Measurements from ENCODE around the gene GOLGA6L9. TPM values are rescaled to one million over a fixed set of nuclear protein-coding genes. Genes with fewer than 3 reads are reported as not detected.
"Not testable (repeated sequence)": the region's sequence is repeated elsewhere in the genome, so short reads cannot be mapped to it uniquely, and the experiment has no call there.

Gene GOLGA6L9, protein sequence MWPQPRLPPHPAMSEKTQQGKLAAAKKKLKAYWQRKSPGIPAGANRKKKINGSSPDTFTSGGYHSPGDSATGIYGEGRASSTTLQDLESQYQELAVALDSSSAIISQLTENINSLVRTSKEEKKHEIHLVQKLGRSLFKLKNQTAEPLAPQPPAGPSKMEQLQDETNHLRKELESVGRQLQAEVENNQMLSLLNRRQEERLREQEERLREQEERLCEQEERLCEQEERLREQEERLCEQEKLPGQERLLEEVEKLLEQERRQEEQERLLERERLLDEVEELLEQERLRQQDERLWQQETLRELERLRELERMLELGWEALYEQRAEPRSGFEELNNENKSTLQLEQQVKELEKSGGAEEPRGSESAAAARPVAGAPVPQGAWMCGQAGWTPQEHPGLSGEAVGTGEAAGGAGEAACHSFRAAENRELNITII
- polyA plus RNA-seq (2012; ENCODE audit: missing spikeins): 4.3 TPM

DNA sequence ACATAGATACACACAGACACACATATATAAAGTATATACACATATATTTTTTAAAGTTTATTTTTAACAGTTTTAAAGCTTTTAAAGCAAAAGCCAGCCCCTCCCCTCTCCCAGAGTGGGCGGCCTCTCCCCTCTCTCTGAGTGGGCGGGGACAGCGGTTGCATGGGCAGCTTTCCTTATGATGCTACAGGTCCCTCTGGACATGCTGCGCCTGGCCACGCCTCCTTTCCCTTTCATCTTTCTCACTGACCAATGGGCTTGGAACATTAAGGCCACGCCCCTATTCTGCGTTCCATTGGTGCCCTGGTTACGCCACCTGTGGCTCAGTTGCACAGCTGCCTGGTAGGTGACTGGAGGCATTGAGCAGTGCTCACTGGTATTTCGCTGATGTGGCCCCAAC, at the start of gene GOLGA6L9:
TSS of gene GOLGA6L9 (plus strand) at position 124 of the 400 bp plus-strand sequence. CDS start at position 388, 264 bp downstream.
- DNase-seq (ENCODE audit: insufficient read length); FAIRE-seq: not testable (repeated sequence)

DNA sequence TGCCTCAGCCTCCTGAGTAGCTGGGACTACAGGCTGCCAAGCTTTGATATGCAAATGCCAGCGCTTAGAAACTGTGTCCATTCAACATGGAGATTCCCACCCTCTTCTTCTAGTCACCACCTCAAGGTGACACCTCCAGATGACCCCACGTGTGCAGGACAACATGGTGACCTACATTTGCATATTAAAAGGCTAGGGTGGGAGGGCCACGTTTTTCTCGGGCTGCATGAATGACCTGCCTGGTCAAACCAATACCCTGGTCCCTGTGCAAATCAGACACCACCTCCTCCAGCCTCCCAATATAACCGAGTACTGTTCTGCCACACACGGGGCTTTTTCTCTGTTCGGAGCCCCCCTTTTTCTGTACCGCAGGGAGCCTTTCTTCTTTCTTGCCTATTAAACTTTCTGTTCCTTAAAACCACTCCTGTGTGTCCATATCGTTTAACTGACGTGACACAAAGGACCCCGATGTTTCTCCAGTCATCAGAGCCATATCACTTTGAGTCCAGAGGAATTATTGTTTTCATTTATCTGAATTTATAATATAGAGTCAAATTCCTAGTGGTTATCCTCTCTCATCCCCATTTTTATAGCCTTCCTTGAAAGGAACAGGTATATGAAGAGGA, 48.2 kb upstream of the GOLGA6L9 start:
- DNase-seq (ENCODE audit: insufficient read length); FAIRE-seq: not testable (repeated sequence)

DNA sequence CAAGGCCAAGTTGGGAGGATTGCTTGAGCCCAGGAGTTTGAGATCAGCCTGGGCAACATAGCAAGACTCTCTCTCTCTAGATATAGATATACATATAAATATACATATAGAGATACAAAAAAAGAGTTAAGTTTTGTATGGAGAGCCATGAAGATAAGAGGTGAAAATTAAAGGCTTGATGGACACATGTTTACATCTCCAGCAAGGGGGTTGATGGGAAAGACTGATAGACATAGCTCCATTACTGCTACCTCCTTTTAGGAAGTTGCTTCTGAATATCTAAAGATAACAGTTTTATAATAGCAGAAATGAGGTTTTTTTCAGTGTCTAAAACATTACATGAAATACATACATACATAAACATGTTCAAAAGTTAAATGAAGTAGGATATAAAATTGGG, 42.4 kb upstream of the GOLGA6L9 start:
- not testable (repeated sequence) for FAIRE-seq; DNase-seq (ENCODE audit: insufficient read length)

DNA sequence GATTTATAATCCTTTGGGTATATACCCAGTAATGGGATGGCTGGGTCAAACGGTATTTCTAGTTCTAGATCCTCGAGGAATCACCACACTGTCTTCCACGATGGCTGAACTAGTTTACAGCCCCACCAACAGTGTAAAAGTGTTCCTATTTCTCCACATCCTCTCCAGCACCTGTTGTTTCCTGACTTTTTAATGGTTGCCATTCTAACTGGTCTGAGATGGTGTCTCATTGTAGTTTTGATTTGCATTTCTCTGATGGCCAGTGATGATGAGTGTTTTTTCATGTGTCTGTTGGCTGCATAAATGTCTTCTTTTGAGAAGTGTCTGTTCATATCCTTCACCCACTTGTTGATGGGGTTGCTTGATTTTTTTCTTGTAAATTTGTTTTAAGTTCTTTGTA, 39.5 kb upstream of the GOLGA6L9 start:
- not testable (repeated sequence) for DNase-seq (ENCODE audit: insufficient read length); FAIRE-seq

DNA sequence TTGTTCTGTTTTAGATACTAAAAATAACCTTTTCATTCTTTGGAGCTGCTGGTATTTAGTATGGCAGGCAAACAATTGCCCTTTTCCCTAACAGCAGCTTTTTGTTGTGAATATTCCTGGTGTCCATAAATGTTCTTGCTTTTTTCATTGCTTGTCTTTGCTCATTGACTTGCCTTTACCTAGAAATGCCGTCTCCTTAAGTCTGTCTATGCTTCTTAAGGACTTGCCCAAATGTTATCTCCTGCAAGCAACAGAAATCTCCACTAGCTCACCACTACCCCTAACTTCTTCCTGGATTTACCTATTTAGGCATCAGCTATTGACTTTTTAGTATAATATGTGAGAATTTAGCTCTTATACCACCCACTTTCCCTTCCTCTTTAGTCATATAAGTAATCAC, 37.5 kb upstream of the GOLGA6L9 start:
- DNase-seq (ENCODE audit: insufficient read length); FAIRE-seq: not testable (repeated sequence)

DNA sequence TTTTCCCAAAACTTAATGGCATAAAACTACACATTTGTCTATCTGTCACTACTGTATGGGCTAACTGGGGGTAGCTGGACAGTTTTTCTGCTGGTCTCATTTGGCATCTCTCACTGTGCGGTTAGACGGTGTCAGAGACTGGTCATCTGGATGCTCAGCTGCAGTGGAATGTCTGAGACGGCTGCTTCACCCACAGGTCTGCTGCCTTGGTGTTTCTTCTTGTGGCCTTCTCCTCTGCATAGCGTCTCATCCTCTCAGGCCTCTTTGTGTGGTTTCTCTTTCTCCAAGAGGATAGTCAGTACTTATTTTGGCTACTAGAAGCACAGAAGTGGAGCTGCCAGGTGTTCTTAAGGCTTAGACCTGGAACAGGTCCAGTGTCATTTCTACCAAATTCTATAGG, 35.9 kb upstream of the GOLGA6L9 start:
- DNase-seq (ENCODE audit: insufficient read length): no peak
- no peak for FAIRE-seq
- TF ChIP-seq POLR2AphosphoS5 (IDR thresholded peaks at IDR 0.05; ENCODE audit: low read depth, low read length) (no peak), TAF1 (IDR thresholded peaks at IDR 0.05; ENCODE audit: borderline replicate concordance, low read depth, low read length) (no peak), POLR2A (IDR thresholded peaks at IDR 0.05; ENCODE audit: low read depth, low read length) (no peak)

DNA sequence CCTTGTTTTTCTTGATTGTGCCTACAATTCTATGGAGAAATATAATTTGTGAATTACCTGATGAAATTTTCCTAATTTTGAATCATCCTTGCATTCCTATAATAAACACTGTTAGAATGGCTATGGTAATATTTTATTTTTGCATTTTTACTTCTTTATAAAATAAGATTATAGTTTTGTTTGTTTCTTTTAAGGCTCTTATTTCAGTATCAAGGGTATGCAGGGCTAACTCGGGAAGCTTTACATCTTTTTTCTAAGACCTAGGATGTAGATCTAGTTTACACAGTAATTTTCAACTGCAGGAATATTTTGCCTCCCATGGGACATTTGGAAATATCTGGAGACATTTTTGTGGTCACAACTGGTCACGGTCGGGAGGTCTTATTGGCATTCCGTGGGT, 33.8 kb upstream of the GOLGA6L9 start:
- not testable (repeated sequence) for FAIRE-seq; DNase-seq (ENCODE audit: insufficient read length)

DNA sequence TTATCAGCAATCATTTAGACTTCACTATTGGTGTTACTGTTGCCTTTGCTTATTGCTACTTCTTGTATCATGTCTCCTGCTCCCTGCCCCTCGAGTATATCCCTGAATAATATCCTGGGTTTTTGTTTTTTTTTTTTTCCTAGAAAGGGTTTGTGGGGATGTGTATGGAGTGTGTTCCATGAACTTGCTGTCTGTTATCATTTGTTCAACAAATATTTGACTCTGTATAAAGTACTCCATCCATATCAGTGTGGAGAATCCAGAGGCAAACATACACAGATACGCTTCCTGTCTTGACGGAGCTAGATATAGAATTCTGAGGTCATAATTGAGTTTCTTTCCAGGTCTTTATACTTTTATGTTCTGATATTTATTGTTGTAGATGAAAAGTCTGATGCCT, 31.8 kb upstream of the GOLGA6L9 start:
- no peak for TF ChIP-seq POLR2A (IDR thresholded peaks at IDR 0.05; ENCODE audit: low read depth, low read length)
- no peak for TF ChIP-seq TAF1 (IDR thresholded peaks at IDR 0.05; ENCODE audit: borderline replicate concordance, low read depth, low read length)
- TF ChIP-seq POLR2AphosphoS5 (IDR thresholded peaks at IDR 0.05; ENCODE audit: low read depth, low read length): no peak
- FAIRE-seq: no peak
- DNase-seq (ENCODE audit: insufficient read length): no peak

DNA sequence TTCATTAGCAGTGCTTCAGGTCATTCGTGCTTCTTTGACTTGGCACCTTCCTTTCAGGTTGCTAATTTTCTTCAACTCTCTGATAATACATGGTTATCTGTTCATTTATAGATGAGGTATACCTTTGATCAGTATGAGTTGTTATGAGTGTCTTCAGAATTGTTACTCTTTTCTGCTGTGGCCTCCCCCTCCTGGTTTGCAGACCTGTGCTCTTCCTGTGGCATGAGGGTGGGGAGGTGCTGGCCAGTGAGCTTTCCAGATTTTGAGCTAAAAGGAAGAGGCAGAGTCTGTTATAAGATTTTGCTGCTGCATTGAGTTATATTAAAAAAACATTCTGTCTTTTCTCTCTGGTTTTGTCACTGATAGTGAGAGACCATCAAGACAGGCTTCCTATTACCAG, 30.8 kb upstream of the GOLGA6L9 start:
- no peak for FAIRE-seq
- no peak for TF ChIP-seq POLR2AphosphoS5 (IDR thresholded peaks at IDR 0.05; ENCODE audit: low read depth, low read length)
- TF ChIP-seq TAF1 (IDR thresholded peaks at IDR 0.05; ENCODE audit: borderline replicate concordance, low read depth, low read length): no peak
- no peak for TF ChIP-seq POLR2A (IDR thresholded peaks at IDR 0.05; ENCODE audit: low read depth, low read length)
- no peak for DNase-seq (ENCODE audit: insufficient read length)

DNA sequence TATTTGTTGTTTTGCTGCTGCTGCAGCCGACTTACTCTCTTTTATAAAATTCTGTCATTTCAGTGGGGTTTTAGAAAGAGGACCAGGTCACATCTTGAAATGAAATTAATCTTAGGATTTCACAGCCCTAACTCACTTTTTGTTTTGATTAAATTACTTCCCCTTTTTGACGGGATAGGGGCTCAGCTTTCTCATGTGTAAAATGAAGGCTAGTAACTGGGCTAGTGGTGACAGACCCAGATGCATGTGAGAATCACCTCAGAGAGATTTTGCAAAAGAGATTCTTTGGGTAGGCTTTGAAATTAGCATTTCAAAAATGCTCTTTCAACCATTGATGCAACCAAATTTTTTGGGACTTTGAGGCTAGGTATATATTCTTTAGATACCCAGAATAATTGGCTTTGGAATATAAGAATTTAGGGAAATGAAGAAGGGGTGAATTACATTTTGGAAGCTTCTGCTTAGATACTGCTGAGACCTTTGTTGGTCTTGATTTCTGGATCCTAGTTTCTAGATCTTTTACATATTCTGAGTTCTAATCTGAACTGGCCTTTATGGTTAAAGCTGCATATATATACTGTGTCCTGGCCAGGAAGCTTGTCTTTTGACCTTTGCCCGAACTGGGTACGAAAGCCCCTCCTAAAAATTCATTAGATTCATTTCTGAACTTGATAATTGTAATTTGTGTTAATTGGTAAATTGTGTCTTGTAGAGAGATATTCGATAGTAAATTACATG, 30.1 kb upstream of the GOLGA6L9 start:
- not testable (repeated sequence) for DNase-seq (ENCODE audit: insufficient read length); FAIRE-seq

DNA sequence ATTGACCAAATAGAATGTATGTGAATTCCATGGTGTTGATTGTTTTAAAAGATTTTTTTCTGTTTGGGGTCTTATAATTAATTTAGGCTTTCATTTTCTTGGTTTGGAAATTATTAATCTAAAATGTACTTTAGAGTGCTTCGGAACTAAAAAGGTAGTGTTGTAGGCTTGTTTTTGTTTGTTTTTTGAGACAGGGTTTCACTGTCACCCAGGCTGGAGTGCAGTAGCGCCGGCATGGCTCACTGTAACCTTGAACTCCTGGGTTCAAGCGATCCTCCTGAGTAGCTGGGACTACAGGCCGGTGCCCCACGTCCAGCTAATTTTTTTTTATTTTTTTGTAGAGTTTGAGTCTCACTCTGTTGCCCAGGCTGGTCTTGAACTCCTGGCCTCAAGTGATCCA, 27.7 kb upstream of the GOLGA6L9 start:
- not testable (repeated sequence) for DNase-seq (ENCODE audit: insufficient read length); FAIRE-seq

DNA sequence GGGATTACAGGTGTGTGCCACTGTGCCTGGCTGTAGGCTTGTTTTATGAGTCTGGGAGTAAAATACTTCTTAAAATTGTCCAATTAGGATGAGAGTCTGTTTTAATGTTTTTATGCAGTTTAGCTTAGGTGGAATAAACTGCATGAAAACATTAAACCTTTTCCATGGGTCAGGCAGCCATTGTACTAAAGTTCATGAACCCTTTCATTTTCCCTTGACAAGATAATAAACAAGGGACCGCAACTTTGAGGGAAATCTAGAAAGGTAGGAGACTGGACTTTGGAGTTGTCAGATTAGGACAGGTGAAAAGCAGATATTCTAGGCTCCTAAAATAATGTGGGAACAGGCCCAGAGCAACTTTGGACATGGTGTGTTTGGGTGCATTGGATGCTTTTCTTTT, 27.3 kb upstream of the GOLGA6L9 start:
- FAIRE-seq; DNase-seq (ENCODE audit: insufficient read length): not testable (repeated sequence)

DNA sequence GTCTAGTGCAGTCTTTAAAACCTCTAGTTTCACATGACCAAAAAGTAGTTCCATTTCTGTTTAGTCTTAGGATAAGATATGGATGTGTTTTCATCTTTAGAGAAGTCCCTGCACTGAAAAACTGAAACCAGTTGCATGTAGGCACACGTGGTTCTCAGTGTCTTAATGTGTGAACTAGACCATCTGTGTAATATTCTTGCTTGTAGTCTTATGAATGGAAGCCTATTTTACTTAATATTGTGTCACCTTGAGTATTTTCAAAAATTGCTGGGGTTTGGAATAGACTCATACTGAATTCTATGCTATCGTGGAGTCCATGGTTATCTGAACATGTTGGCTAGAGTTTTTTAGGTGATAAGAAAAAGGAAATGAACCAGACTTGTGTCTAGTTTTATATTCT, 23.4 kb upstream of the GOLGA6L9 start:
- FAIRE-seq; DNase-seq (ENCODE audit: insufficient read length): not testable (repeated sequence)

DNA sequence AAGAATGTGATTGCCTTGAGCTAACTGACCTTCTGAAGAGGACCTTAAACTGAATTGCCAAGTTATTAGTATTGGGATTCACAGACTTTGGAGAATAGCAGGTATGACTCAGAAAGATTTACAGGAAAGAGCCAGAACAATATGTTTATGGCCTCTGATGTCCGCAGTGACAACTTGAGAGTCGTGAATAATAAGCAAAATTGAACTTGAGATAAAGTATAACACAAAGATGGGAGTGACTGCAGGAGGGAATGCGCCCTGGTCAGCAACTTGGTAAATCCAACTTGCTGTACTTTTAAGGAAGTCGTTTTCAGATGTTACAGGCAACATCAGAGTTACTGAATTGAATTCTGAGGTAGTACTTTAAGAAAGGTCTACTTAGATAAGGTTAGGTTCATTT, 19.3 kb upstream of the GOLGA6L9 start:
- DNase-seq (ENCODE audit: insufficient read length); FAIRE-seq: not testable (repeated sequence)

DNA sequence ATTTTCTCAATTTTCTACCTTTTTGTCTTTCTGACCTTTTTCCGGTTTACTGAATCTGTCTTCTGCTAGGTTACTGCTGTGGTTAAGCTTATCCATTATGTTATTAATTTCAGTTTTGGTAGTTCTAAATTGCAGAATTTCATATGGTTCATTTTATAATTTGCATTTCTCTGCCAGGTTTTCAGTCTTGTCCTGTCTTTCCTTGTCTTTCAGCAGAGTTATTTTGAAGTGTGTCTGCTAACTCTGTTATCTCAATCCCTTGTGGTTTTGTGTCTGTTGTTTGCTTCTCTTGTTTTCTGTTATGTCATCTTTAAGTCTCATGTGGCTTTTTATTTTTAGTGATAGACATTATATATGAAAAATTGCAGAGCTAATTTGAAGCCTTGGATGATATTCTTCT, 18.0 kb upstream of the GOLGA6L9 start:
- DNase-seq (ENCODE audit: insufficient read length): not testable (repeated sequence)

DNA sequence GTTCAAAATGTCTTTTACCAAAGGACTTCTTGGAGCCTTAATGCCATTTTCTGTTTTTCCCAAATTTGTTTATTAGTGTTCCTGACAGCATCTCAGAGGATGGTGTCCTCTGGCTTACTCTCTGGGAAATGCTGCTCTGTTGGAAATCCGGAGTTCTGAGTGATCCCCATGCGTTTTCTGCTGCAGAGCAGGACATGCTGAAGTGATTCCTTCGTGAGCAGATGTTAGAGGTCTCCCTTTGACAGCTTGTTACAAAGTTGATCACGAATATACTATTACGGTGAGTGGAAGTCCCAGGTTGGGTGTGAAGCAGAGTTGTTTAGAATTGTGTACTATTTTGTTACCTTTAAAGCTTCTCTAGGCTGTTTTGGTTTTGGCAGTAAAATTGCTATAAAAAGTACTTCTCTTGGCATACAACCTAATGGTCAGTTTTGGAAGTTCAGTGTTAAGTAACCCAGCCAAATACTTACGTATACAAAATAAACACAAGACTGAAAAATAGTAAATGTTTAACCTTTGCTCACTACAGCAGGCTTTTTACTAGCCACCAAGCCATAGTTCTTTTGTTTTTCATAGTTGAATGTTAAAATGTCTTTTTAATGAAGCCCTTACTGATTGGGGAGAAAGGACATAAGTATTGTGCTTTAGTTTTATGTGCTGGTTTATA, 15.0 kb upstream of the GOLGA6L9 start:
- FAIRE-seq; DNase-seq (ENCODE audit: insufficient read length): not testable (repeated sequence)

More for the DNA sequence above, 18.0 kb upstream of the GOLGA6L9 start:
- not testable (repeated sequence) for FAIRE-seq

DNA sequence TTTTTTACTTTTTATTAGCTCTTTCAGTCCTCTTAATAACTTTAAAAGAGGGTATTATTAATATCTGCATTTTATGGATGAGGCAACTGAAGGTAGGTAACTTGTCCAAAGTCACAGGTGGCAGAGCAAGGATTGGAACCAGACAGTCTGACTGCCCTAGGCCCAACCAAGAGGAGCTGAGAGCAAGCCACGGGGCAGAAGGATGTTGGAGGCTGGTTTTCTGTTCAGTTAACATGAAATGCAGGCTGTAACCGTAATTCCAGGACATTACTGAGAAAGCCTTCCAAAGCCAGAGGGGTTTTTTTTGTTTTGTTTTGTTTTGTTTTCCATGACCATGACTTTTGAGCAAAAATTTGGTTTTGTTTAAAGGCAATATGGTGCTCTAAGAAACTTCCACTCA, 9.1 kb upstream of the GOLGA6L9 start:
- FAIRE-seq; DNase-seq (ENCODE audit: insufficient read length): not testable (repeated sequence)

DNA sequence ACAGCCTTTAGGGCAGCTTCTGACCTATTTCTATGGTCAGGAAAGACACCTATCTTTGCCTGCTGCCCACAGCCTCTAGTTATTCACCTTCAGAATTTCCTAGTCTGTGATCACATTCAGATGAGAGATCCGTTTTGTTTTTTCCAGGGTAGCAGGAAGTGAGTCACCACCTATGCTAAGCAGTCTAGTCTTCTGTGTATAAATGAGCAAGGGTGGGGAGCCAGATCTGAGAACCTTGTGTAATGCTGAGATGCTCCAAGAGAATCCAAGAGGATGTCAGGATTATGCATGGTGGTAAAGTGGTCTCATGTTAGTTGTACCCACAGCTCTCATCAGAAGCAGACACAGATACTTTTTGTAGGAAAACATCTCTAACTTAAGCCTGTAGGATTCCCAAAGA, 8.7 kb upstream of the GOLGA6L9 start:
- not testable (repeated sequence) for FAIRE-seq; DNase-seq (ENCODE audit: insufficient read length)

All from GM12892 (cell line).